IPS-18c (cell line): ENCODE measurements around the gene HES4.

Experiments
- H3K4me3 ChIP-seq: 2 replicates; pipeline ENCODE4 v1.7.0; 2013; ENCODE audit warnings: low read depth, mild to moderate bottlenecking, low read length, moderate library complexity; ENCODE audit not compliant: insufficient read depth
- H3K9me3 ChIP-seq: one replicate; pipeline ENCODE4 v1.6.1; 2013; ENCODE audit warnings: mild to moderate bottlenecking, low read length, moderate library complexity; ENCODE audit not compliant: control insufficient read depth, insufficient read depth

HES4 gene

DNA sequence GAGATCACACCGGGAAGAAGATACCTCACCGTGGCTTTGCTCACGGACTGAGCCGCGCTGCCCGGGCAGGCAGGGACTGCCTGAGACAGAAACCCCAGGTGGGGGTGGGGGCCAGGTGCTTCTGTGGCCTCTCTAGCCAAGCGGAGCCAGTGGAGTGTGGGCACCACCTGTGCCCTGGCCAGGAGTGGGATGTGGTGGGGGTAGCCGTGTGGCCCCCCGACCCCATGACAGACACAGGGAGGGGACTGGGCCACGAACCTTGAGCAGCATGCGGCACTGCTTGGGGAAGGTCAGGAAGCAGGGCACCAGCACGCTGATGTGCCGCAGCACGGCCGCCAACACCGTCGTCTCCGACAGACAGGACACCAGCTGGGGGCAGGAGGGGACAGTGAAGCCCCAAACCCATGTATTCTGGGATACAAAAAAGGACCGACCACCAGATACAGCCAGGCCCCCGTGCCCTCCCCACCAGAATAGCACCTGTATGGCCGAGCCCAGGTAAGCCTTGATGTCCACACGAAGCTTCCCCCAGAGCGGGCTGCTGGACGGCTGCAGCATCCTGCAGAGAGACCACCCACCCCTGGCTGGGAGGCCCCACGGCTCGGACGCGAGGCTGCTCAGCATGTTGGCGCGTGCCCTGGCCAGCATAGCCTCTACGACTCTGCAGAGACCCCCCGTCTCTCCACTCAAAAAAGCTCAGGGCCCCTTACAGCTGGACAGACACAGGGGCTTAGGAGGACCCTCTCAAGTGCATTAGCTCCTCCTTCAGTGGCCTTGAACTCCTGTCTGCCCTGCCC, 46.2 kb downstream of the HES4 start:
- Histone ChIP-seq H3K4me3 (no peak overlapping the region), H3K9me3 (no peaks in the 10 kb centered on the region)

DNA sequence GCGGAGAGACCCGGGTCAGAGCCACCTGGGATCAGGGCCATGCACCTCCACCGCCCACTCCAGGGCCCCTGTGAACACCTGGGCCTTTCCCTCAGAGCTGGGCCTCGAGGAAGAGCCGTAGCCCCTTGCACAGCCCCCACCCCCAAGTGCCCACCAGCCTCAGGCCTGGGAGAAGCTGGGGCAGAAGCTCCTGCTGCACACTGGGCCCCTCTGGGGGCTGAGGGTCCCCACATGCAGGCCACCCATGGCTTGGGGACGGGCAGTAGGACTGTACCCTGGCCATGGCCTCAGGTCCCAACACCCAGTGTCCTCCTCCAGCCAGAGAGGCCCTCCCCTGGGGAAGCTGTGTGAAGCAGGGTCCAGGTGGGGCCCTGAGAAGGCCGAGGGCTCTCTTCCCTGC, 47.3 kb downstream of the HES4 start:
- Histone ChIP-seq H3K4me3 (no peak overlapping the region), H3K9me3 (no peaks in the 10 kb centered on the region)

DNA sequence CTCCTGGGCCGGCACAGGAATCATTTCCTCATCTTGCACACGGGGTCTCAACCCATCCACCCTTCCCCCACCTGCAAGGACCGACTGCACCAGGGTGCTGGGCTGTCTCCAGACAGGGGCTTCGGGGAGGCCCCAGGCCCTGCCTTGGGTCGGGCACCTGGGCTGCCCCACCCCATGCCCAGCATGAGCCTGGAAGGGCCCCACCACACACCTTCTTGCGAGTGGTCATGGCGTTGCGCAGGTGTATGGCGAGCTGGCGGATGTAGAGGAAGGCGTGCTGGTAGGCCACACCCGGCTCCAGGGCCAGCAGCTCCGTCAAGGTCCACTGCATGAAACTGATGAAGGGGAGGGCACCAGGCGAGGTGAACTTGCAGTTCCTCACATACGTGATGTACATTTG, 47.7 kb downstream of the HES4 start:
- H3K4me3 ChIP-seq = no peak overlapping the region
- no peaks in the 10 kb centered on the region for H3K9me3 ChIP-seq

DNA sequence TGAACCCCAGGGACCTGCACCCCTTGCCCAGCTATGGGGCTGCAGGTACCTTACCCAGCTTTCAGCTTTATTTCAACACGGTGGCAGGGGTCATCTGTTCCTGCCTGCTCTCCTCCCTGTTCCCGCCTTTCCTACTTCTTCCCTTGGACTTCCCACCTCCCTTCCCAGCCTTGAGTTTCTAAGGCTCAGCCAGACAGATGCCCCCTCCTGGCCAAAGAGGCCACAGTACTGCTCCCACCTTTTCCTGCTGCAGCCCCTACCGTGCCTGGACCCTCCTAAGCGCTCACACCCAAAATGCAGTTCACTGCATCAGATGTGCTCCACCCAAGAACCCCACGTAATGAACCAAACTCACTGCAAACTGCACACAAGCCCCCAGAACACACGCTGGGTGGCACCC, 48.5 kb downstream of the HES4 start:
- Histone ChIP-seq H3K9me3 (no peaks in the 10 kb centered on the region), H3K4me3 (no peak overlapping the region)

DNA sequence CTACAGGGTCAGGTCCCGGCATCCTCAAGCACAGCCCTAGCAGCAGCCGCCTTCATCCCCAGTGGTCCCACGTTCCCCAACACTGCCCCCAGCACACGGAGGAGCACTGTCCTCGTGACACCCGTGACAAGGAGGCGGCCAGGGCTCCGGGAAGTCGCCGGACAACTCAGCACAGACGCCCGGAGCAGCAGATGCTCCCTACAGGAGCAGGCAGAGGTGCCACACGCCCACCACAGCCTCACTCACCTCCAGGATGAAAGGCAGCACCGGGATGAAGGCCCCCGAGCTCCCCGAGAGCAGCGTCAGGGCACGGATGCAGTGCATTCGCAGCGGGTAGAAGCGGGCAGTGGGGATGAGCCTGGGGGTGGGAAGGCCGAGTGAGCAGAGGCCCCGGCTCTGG, 49.0 kb downstream of the HES4 start:
- Histone ChIP-seq H3K4me3 (no peak overlapping the region), H3K9me3 (no peaks in the 10 kb centered on the region)

DNA sequence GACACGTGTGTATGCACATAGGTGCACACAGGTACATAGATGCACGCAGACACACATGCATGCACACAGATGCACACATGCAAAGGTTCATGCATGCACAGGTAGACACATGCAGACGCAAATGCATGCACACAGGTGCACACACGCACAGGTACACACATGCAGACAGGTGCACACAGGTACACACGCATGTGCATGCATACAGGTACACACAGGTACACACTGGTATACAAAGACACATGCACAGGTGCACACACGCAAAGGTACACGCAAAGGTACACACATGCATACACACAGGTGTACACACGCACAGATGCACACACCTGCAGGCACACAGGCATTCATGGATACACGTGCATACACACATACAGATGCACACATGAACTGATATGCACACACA, 49.6 kb downstream of the HES4 start:
- Histone ChIP-seq H3K4me3 (no peak overlapping the region), H3K9me3 (no peaks in the 10 kb centered on the region)
